ENCODE measurements around the gene DNAI4.

DNA sequence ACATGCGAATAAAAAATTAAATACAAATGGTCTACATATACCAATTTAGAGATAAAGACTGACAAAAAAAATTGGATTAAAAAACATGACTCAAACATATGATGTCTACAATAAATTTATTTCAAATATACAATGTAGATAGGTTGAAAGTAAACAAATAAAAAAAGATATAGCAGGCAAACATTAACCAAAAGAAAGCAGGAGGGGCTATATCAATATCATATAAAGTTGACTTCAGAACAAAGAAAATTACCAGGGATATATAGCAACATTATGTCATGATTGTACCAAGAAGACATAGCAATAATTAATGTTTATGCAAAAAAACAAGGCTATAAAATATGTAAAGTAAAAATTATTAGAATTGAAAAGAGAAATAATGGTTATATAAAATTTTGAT lies 73.7 kb downstream of the DNAI4 start:
- TF ChIP-seq, protein P1, sequence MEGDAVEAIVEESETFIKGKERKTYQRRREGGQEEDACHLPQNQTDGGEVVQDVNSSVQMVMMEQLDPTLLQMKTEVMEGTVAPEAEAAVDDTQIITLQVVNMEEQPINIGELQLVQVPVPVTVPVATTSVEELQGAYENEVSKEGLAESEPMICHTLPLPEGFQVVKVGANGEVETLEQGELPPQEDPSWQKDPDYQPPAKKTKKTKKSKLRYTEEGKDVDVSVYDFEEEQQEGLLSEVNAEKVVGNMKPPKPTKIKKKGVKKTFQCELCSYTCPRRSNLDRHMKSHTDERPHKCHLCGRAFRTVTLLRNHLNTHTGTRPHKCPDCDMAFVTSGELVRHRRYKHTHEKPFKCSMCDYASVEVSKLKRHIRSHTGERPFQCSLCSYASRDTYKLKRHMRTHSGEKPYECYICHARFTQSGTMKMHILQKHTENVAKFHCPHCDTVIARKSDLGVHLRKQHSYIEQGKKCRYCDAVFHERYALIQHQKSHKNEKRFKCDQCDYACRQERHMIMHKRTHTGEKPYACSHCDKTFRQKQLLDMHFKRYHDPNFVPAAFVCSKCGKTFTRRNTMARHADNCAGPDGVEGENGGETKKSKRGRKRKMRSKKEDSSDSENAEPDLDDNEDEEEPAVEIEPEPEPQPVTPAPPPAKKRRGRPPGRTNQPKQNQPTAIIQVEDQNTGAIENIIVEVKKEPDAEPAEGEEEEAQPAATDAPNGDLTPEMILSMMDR (IDR thresholded peaks at IDR 0.05; ENCODE audit: extremely low read depth in 1 of 2, insufficient read depth in 1 of 2, low read depth in 1 of 2, low read length in 2 of 2), result no peak
- no peak for TF ChIP-seq EZH2 (IDR thresholded peaks at IDR 0.05; ENCODE audit: borderline replicate concordance, low read depth, low read length, severe bottlenecking)
- TF ChIP-seq POLR2A (IDR thresholded peaks at IDR 0.05; ENCODE audit: low read depth, low read length), result no peak
- TF ChIP-seq JUN (IDR thresholded peaks at IDR 0.05; ENCODE audit: borderline replicate concordance, insufficient read depth, insufficient read length, low read depth), result no peak
- TF ChIP-seq, protein P2, sequence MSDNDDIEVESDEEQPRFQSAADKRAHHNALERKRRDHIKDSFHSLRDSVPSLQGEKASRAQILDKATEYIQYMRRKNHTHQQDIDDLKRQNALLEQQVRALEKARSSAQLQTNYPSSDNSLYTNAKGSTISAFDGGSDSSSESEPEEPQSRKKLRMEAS (IDR thresholded peaks at IDR 0.05; ENCODE audit: insufficient read depth, insufficient read length), result no peak
- TF ChIP-seq POLR2AphosphoS5 (IDR thresholded peaks at IDR 0.05; ENCODE audit: insufficient read depth, low read depth, low read length), result no peak
- TF ChIP-seq MYC (IDR thresholded peaks at IDR 0.05; ENCODE audit: low read depth, low read length), result no peak

Measured in endothelial cell of umbilical vein (primary cell).